ENCODE measurements around the gene IFT20.

DNA sequence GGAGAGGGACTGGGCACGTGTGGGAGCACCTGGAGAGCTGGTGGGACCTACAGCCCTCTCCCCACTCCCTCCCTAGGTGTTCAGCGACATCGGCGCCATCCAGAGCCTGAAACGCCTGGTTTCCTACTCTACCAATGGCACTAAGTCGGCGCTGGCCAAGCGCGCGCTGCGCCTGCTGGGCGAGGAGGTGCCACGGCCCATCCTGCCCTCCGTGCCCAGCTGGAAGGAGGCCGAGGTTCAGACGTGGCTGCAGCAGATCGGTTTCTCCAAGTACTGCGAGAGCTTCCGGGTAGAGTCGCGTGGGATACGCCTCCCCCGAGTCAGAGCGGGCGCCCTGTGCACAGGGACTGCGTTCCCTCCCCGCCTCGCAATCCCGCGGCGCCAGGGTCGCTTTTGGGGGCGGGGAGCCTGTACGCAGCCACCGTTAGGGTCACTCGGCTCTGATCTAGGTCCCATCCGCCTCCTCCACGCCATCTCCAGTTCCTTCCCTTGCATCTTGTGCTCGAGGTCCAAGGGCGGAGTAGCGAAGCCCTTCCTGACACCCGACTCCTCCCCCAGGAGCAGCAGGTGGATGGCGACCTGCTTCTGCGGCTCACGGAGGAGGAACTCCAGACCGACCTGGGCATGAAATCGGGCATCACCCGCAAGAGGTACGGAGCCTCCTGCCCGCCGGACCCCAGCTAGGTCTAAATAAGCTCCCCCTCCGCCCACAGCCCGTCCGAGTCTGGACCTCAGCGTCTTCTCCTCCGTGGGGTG, 49.2 kb upstream of the IFT20 start:
- TF ChIP-seq, protein P1, sequence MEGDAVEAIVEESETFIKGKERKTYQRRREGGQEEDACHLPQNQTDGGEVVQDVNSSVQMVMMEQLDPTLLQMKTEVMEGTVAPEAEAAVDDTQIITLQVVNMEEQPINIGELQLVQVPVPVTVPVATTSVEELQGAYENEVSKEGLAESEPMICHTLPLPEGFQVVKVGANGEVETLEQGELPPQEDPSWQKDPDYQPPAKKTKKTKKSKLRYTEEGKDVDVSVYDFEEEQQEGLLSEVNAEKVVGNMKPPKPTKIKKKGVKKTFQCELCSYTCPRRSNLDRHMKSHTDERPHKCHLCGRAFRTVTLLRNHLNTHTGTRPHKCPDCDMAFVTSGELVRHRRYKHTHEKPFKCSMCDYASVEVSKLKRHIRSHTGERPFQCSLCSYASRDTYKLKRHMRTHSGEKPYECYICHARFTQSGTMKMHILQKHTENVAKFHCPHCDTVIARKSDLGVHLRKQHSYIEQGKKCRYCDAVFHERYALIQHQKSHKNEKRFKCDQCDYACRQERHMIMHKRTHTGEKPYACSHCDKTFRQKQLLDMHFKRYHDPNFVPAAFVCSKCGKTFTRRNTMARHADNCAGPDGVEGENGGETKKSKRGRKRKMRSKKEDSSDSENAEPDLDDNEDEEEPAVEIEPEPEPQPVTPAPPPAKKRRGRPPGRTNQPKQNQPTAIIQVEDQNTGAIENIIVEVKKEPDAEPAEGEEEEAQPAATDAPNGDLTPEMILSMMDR (IDR thresholded peaks at IDR 0.05) = peak in 1 of 5 experiments; percentile 3
- TF ChIP-seq EP300 (IDR thresholded peaks at IDR 0.05; ENCODE audit: low read depth) = no peak
